NCI-H510A (cell line): ENCODE data around the gene TMEM132A.
"Not testable (repeated sequence)": the region's sequence is repeated elsewhere in the genome, so short reads cannot be mapped to it uniquely, and the experiment has no call there.

ENCODE experiments used
- DNase-seq: peaks from one replicate; lab custom pipeline; 2025; lab: John Stamatoyannopoulos, UW

TMEM132A gene

GRCh38 chr11:60957188-60957587, 32.9 kb downstream of the TMEM132A start:
- DNase-seq: no peak

GRCh38 chr11:60959431-60959830, 35.2 kb downstream of the TMEM132A start:
- DNase-seq: no peak

DNA sequence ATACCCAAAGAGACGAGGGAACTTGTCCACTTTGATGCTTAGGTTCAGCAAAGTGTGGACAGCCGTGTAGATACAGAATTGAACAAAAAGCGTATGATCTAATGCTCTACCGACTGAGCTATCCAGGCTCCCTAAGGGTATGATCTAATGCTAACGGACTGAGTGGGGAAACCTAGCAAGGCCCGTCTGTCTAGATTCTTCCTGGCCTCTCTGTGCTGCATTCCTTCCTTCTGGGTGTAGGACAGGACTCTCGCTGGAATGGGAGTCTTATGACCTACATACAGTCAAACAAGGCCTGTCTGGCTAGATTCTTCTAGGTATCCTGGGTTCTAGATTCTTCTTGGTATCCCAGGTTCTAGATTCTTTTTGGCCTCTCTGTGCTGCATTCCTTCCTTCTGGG, 36.1 kb downstream of the TMEM132A start:
- no peak for DNase-seq

- no peak for DNase-seq
Observed at GRCh38 chr11:60964801-60965200, 40.5 kb downstream of the TMEM132A start.

DNA sequence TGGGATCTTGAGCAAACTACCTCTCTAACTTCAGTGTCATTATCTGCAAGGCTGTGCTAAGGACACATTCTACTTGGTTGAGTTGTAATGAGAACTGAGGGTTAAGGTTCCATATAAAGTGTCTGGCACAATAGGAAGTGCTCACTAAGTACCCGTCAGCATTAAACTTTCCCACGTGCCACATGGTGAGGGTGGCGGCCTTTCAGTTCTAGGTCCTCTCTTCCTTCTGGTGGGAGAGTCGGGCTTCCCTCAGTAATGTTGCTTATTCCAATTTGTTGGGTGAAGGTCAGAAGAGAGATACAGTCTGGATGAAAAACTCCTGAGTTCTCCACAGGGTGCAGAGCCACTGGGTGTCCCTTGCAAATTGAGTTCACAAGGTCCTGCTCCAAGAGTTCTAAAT, 42.6 kb downstream of the TMEM132A start:
- no peak for DNase-seq

- no peak for DNase-seq
Observed at GRCh38 chr11:60968223-60968622, 44.0 kb downstream of the TMEM132A start.

- DNase-seq: no peak
Observed at GRCh38 chr11:60970369-60970774, 46.1 kb downstream of the TMEM132A start.

DNA sequence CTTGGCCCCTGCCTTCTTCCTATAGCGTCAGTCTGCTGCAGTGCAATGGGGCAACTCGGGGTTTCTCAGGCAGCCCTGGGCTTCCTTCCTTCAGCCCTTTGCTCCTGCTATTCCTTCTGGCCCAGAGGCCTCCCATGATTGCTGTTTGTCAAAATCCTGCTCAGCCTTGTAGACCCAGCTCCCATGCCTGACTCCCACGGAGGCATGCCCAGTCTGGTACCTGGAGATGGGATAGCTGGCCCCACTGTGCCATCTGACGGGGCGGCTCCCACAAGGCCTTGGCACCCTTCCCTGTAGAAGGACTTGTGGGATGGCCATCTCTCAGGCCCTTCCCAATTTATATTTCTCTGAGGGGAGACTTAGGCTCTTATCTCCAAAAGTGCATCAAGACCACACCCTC, 46.6 kb downstream of the TMEM132A start:
- DNase-seq: no peak

- no peak for DNase-seq
Observed at GRCh38 chr11:60971520-60971919, 47.3 kb downstream of the TMEM132A start, which contains the start of gene CD6. TSS of gene CD6 (plus strand) at chr11:60971680. CDS start at chr11:60971866, 186 bp downstream.

GRCh38 chr11:60972182-60973030, 48.1 kb downstream of the TMEM132A start:
- DNase-seq: no peak

DNA sequence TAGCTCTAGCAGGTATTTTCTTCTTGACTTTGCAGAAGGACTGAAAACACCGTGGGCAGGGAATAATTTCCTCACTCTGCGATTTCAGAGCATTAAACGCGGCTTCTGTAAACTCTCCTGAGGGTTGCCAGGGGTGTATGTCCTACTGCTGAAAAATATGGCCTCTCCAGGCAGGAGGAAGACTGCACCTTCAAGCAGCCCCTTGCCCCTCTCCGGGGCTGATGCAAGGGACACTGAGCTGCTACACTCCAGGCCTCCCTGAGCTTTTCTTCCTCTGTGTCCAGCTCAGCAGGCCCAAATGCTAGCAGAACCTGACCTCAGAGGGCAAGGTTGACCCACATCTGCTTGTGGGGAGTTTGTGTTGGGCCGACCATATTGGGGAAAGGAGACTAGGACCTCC, 49.4 kb downstream of the TMEM132A start:
- no peak for DNase-seq

DNA sequence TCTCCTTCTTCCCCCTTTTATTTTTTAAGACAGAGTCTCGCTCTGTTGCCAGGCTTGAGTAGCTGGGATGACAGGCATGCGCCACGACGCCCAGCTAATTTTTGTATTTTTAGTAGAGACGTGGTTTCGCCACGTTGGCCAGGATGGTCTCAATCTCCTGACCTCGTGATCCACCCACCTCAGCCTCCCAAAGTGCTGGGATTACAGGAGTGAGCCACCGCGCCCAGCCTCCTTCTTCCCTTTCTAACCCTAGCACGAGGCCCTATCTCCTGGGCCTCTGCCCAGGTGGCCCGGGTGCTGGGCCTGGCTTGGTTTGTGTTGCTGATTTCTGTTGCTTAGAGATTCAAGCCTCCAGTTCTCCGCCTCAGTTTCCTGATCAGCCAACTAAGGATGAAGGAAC, 50.1 kb downstream of the TMEM132A start:
- DNase-seq: not testable (repeated sequence)

GRCh38 chr11:60974726-60975125, 50.5 kb downstream of the TMEM132A start:
- DNase-seq: no peak

- no peak for DNase-seq
Observed at GRCh38 chr11:60977224-60977623, 53.0 kb downstream of the TMEM132A start.

GRCh38 chr11:60977836-60978235, 53.6 kb downstream of the TMEM132A start:
- DNase-seq: no peak

DNA sequence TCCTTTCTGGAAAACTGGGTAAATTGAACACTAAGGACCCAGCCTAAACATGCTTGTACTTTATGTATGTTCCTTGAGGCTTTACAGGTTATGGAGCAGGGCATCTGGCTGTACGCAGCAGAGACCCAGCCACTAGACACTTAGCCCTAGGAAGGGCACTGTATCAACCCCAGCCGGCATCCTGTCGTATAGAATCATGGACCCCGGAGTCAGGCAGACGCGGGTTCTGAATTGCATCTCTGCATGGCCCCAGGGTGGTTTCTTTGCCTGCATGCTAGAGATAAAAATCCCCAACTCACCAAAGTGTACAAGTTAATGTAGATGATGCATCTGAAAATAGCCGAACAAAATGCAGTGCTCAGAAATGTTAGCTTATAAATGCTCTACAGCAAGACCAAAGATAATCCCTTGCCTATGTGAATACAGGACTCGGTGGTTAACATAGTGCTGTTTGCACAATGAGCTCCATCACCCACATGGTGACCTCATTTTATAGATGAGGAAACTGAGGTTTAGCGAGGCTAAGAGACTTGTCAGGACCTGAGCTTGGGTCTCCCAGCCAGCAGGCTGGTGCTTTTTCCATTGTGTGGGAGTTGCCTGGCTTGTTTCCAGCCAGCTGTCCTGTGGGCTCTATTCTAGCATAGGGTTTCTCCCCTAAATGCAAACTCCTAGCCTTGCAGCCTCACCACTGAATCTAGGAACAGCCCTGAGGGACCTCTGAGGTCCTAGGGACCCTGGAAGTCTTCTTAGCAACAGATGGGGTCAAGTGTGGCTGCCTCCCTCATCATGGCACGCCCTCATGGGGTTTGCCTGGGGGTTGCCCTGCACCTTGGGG, 54.5 kb downstream of the TMEM132A start:
- no peak for DNase-seq

DNA sequence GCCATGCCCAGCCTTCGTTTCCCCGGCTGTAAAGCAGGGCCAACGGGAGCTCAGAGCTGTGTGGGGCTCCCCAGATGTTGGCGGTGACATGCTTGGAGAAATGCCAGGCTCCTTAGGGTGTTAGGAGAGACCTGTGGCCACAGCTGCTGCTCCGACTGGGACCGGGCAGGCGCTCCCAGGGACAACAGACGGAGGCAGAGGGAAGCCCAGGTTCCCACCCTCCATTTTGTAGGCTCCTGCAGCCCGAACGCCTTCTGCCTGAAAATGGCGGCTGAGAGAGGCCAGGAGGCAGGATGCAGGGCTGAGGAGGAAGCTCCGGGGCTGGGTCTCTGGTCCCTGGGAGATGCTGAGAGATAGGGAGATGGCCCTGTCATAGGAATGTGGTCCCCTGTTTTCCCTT, 57.3 kb downstream of the TMEM132A start:
- DNase-seq: no peak

DNA sequence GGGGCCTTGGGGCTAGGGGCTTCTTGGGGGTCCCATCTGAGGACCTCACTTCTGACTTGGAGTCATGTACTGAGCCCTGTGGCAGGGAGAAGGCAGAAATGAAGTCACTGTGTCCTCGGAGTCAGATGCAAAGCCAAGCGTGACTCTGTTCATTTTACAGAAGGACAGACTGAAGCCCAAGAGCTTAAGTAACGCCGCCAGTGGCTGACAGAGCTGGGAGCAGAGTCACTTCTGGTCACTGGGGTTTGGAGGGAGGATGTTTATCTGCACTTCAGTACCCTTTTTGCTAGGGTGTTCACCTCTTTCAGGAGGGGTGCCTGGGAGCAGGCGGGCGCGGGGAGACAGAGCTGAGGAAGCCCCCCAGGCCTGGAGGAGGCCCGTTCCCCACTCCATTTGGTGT, 57.9 kb downstream of the TMEM132A start:
- no peak for DNase-seq

DNA sequence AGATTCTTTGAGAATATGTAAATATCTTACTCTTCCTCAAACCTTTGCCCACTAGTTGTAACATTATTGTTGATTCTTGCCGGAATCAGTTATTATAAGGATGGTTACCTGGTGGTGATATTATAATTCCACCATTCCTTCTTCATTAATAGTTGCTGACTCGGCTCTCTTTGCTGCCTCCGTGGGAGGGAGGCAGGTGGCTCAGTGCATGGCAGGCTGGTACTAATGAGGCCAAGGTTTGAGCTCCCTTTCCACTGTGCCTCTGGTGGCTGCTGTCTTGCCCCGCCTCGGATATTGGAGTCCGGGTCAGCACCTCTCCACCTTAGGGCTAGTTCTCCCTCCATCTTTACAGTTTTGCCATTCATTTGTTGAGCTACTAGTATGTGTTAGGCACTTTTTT, 59.9 kb downstream of the TMEM132A start:
- no peak for DNase-seq

DNA sequence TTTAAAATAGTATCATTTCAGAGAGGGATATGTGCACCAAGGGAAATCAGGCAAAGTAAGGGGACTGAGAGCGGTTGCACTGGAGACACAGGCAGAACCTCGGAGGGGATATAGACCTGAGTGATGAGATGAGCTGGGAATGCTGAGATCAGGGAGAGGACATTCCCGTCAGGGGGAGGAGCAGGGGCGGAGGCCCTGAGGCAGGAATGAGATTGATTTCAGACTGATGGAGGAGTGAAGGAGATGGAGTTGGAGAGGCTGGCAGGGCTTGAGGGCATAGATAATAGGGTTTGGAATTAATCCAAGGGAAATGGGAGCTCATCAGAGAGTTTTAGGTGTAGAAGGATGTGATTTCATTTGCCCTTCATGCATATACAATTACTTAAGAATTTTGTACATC, 60.4 kb downstream of the TMEM132A start:
- DNase-seq: no peak

DNA sequence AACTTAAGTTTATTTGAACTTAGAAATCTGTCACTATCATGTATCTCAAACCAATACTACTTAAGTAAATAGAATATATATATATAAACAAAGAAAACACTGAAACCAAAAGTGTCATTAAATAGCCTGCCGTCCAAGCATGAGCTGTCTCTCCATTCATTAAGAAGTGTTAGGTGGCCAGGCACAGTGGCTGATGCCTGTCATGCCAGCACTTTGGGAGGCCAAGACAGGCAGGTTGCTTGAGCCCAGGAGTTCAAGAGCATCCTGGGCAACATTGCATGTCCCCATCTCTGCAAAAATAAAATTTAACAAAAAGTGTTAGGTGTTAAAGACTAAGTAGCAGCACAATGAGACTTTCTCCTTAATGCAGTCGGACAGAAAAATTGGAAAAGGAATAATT, 61.2 kb downstream of the TMEM132A start:
- no peak for DNase-seq

GRCh38 chr11:60985991-60986915, 62.0 kb downstream of the TMEM132A start:
- DNase-seq: no peak
